Epidermal melanocyte (primary cell): ENCODE data around the gene ZNF497.

Experiments
- DNase-seq: peaks from one replicate; pipeline ENCODE4 v3.0.0; 2011; ENCODE audit warnings: low spot score; ENCODE audit not compliant: insufficient read length

ZNF497 gene

DNA sequence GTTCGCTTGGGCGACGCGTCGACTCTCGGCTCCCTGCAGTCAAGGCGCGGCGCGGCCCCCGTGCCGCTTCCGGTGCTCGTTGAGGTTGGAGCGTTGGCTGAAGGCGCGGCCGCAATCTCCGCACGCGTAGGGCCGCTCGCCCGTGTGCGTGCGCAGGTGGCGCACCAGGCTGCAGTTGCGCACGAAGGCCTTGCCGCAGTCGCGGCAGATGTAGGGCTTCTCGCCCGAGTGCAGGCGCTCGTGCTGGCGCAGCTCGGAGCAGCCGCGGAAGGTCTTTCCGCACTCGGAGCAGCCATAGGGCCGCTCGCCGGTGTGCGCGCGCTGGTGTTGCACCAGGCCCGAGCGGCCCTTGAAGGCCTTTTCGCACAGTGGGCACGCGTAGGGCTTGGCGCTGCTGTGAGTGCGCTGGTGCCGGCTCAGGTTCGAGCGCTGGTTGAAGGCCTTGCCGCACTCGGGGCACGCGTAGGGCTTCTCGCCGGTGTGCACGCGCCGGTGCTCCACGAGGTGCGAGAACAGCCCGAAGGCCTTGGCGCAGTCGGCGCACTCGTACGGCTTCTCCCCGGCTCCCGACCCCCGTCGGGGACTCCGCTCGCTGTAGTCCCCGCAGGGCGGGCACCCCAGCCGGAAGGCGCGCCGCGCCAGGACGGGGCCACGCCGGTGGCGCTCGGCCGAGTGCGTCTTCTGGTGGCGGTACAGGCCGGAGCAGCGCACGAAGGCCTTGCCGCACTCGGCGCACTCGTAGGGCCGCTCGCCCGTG lies 5.3 kb upstream of the ZNF497 start:
- DNase-seq, result no peak

GRCh38 chr19:58366585-58367430 lies 4.3 kb upstream of the ZNF497 start:
- peak; percentile 13 for DNase-seq

DNA sequence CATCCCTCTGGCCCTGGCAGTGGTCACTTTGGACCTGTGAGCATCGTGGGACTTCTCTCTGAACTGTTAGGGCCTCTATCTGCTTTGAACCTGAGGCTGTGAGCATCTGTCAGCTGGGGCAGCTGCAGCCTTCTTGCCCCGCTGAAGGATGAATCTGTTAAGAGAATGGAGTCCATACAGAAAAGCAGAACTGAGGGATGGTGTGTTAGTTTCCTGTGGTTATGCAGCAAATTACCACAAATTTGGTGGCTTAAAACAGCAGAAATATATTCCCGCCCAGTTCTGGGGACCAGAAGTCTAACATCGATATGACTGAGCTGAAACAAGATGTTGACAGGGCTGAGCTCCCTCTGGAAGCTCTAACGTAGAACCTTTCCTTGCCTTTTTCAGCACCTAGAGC lies 1.6 kb upstream of the ZNF497 start:
- DNase-seq, result no peak

GRCh38 chr19:58361900-58362271 lies 665 bp downstream of the ZNF497 start:
- no peak for DNase-seq

DNA sequence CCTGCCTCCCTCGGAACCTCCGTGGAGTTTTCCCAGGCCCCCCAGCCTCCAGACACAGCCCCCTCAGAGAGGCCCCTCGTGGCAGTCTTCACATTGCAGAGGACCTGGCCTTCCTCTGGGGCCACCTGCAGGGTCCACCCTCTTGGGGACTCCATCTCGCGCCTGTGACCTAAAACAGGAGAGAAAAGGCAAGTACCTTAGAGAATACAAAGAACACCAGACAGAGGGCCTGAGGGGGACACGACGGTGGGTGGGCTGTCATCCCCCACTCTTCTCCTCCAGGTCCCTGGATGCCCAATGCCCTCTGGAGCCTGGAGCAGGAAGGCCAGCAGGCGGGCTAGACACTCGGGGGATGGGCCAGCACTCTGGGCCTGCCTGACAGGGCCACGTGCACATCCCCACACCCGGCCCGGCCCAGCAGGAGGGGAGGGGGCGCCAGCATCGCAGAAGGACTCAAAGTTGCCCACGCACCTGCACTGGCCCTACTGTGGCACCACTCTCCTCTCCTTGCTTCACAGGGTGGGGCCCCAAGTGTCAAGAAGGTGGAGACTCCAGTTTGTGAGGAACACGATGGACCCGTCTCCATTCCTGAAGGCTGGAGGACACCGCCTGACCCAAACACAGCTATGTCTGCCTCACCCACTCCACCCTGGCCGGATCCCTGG lies 4.9 kb downstream of the ZNF497 start:
- peak; percentile 16 for DNase-seq

DNA sequence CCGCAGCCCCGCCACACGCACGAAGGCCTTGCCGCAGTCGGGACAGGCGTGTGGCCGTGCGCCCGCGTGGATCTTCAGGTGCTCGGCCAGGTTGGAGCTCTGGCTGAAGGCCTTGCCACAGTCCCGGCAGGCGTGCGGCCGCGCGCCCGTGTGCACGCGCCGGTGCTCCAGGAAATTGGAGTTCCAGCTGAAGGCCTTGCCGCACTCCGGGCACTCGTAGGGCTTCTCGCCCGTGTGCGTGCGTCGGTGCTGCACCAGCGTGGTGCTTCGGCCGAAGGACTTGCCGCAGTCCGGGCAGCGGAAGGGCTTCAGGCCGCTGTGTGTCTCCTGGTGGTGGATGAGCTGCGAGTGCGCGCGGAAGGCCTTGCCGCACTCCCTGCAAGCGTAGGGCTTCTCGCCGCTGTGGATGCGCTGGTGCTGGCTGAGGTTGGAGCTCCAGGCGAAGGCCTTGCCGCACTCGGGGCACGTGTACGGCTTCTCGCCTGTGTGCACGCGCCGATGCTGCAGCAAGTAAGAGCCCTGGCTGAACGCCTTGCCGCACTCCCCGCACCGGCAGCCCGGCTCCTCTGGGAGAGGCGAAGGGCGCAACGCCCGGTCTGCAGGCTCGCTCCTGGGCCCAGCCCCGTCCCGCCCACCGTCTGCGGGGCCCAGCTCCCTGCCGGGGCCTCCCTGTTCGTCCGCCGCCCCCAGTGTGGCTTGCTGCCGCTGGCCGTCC lies 5.6 kb downstream of the ZNF497 start:
- DNase-seq, result peak; percentile 15

GRCh38 chr19:58355908-58356765 lies 6.4 kb downstream of the ZNF497 start:
- DNase-seq, result peak; percentile 30

DNA sequence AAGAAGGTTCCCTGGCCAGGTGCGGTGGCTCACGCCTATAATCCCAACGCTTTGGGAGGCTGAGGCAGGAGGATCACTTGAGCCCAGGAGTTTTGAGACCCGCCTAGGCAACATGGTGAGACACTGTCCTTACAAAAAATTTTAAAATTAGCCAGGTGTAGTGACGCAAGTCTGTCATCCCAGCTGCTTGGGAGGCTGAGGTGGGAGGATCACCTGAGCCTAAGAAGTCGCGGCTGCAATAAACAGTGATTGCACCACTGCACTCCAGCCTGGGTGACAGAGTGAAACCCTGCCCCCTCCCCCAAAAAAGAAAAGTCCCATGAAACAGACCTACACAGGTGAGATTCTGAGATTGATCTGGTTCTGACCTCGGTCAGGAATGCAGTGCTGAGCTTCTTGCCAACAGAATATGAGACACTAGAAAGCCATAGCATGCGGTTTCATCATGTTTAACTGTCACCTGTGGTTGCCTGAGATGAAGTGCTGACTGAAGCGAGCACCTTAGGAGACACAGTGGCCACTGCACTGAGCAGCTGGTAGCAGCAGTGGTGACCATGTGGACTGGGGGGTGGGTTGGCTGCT lies 7.2 kb downstream of the ZNF497 start:
- DNase-seq, result peak; percentile 14

- peak; percentile 15 for DNase-seq
Measured at GRCh38 chr19:58354478-58355030, 8.0 kb downstream of the ZNF497 start.

DNA sequence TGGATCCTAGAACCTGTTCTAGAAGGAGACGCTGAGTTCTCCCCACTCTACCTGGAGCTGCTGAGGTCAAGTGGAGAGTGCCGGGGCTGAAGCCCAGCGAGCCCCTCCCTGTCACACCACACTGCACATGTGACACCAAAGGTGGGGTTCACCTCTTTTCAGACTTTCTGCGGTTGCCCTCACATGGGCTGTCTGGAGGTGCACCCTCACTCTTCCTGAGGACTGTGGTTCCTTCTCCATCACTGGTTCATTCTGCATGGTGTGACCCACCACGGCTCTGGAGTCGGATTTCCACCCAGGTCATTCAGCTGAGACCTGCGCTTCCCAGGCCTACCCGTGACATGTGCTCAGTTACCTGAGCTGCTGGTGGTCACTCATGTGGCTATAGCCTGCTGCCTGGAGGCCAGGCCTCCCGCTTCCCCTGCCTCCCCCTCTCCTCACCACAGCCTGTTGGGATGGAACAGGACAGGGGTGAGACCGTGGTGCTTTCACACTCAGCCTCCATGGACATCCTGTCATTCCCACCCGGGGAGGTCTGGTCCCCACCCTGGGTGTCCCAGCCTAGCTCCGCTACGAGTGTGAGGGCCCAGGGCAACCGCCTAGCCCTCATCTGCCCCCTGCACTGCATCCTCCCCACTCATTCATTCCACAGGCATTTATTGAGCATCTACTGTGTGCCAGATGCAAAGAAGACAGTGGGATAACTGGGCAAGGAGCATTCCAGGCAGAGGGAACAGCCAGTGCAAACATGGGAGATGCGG lies 8.7 kb downstream of the ZNF497 start:
- peak; percentile 13 for DNase-seq

GRCh38 chr19:58352760-58353671 lies 9.5 kb downstream of the ZNF497 start, which contains the start of gene A1BG:
Gene A1BG, minus strand, starts transcription at chr19:58353492. Its CDS starts 55 bp downstream, at chr19:58353437.
- no peak for DNase-seq

DNA sequence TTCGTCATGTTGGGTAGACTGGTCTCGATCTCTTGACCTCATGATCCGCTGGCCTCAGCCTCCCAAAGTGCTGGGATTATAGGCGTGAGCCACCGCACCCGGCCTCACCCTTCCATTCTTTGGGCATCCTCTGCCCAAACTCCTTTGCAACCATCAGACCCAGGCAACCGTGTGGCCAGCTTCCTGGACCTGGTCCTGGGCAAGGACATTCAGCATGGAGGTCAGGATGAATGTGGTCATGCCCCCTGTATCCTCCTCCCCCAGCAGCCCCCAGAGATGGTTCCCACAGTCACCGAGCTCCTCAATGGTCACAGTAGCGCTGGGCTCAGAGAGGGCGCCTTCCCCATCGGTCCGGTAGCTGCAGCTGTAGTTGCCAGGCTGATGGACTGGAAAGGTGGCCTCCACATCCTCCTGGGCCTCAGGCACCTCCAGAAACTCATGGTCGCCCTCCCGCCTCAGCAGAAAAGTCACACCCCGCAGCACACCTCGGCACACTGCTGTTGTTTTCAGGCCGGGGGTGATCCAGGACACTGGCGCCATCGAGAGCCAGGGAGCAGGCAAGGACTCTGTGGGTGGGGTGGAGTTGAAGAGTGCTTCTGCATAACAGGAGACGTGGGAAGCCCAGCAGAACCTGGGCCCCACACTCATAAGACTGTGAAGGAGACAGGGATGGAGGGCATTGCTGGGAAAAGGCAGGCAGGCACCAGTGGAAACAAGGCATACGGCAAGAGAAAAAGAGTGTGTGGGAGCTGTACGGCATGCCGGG lies 10.4 kb downstream of the ZNF497 start:
- no peak for DNase-seq

GRCh38 chr19:58351558-58351878 lies 11.0 kb downstream of the ZNF497 start:
- DNase-seq, result no peak

GRCh38 chr19:58350871-58351557 lies 11.5 kb downstream of the ZNF497 start:
- no peak for DNase-seq

- DNase-seq, result no peak
Measured at GRCh38 chr19:58350001-58350861, 12.3 kb downstream of the ZNF497 start.

DNA sequence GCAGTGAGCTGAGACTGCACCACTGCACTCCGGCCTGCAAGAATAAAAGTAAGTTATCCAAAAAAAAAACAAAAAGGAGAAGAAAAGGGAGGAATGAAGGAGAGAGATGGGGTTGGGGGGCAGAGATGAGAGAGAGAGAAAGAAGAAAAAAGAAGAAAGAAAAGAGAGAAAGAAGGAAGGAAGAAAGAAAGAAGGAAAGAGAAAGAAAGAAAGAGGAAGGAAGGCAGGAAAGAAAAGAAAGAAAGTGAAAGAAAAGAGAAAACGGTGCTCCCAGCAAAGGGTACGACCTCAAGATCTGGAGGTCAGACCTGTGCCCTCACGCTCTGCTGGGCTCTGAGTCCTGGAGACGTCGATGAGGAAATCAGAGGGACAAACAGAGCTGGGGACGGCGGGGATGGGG lies 13.0 kb downstream of the ZNF497 start:
- DNase-seq, result no peak
